Measurements from ENCODE around the gene CAMTA1. TPM values are rescaled to one million over a fixed set of nuclear protein-coding genes. Genes with fewer than 3 reads are reported as not detected.

The CAMTA1 gene
- total RNA-seq, 4 donors from 2014 or later: 57.4 to 88.3 (median 62.1) TPM

- peak overlapping the region; percentile 91 to 97 (median 95) for H3K27ac ChIP-seq
- H3K36me3 ChIP-seq: peaks cover 0 to 20% (median 0%) of the 10 kb centered on the region in 3 donors
- no peak for DNase-seq
- no peaks in the 10 kb centered on the region for H3K9me3 ChIP-seq
- peaks cover 0 to 16% (median 1%) of the 10 kb centered on the region in 4 donors for H3K4me1 ChIP-seq
- no peaks in the 10 kb centered on the region for H3K27me3 ChIP-seq
- H3K4me3 ChIP-seq: peak overlapping the region; percentile 89 to 100 (median 96)
- no peak for TF ChIP-seq CTCF (IDR thresholded peaks at IDR 0.05)
- TF ChIP-seq POLR2A (IDR thresholded peaks at IDR 0.05): no peak
Measured at GRCh38 chr1:7770669-7770996, 985.4 kb downstream of the CAMTA1 start.

GRCh38 chr1:7770997-7771822 is 986.0 kb downstream of the CAMTA1 start, which contains the start of gene VAMP3:
Gene VAMP3, plus strand, starts transcription at chr1:7771296. Its CDS starts 88 bp downstream, at chr1:7771384.
- H3K9me3 ChIP-seq: no peaks in the 10 kb centered on the region
- peak within 1 kb of the TSS; percentile 91 to 97 (median 95) for H3K27ac ChIP-seq
- peak; percentile 86 to 94 (median 94) for DNase-seq
- H3K4me1 ChIP-seq: peaks cover 0 to 16% (median 1%) of the 10 kb centered on the region in 4 donors
- TF ChIP-seq CTCF (IDR thresholded peaks at IDR 0.05): no peak
- peak; percentile 36 to 70 for TF ChIP-seq POLR2A (IDR thresholded peaks at IDR 0.05)
- H3K4me3 ChIP-seq: peak within 1 kb of the TSS; percentile 89 to 100 (median 96)
- H3K27me3 ChIP-seq: no peaks in the 10 kb centered on the region
- peaks cover 0 to 20% (median 0%) of the 10 kb centered on the region in 3 donors for H3K36me3 ChIP-seq

- Histone ChIP-seq H3K27me3 (no peaks in the 10 kb centered on the region), H3K27ac (peak overlapping the region; percentile 91 to 97 (median 95)), H3K4me1 (peaks cover 0 to 16% (median 1%) of the 10 kb centered on the region in 4 donors), H3K36me3 (peaks cover 0 to 24% (median 0%) of the 10 kb centered on the region in 3 donors), H3K9me3 (no peaks in the 10 kb centered on the region), H3K4me3 (peak overlapping the region; percentile 89 to 100 (median 96))
- DNase-seq: no peak
- no peak for TF ChIP-seq POLR2A (IDR thresholded peaks at IDR 0.05)
- TF ChIP-seq CTCF (IDR thresholded peaks at IDR 0.05): no peak
Measured at GRCh38 chr1:7771823-7772299, 986.6 kb downstream of the CAMTA1 start.

GRCh38 chr1:7777591-7777990 is 992.3 kb downstream of the CAMTA1 start:
- no peak for TF ChIP-seq POLR2A (IDR thresholded peaks at IDR 0.05)
- no peak for TF ChIP-seq CTCF (IDR thresholded peaks at IDR 0.05)

GRCh38 chr1:7778133-7778628 is 992.9 kb downstream of the CAMTA1 start:
- Histone ChIP-seq H3K9me3 (no peaks in the 10 kb centered on the region), H3K4me3 (no peak overlapping the region), H3K27me3 (no peaks in the 10 kb centered on the region), H3K36me3 (peaks cover 0 to 55% (median 0%) of the 10 kb centered on the region in 3 donors), H3K27ac (no peak overlapping the region), H3K4me1 (peaks cover 0 to 12% (median 2%) of the 10 kb centered on the region in 4 donors)
- DNase-seq: no peak
- TF ChIP-seq CTCF (IDR thresholded peaks at IDR 0.05) (no peak), POLR2A (IDR thresholded peaks at IDR 0.05) (no peak)

More at GRCh38 chr1:7777591-7777990, 992.3 kb downstream of the CAMTA1 start:
- Histone ChIP-seq H3K4me1 (peaks cover 0 to 12% (median 0%) of the 10 kb centered on the region in 4 donors), H3K4me3 (no peak overlapping the region), H3K27me3 (no peaks in the 10 kb centered on the region), H3K36me3 (peaks cover 0 to 61% (median 0%) of the 10 kb centered on the region in 3 donors), H3K9me3 (no peaks in the 10 kb centered on the region), H3K27ac (peak overlapping the region in 1 of 4 donors; percentile 12)
- no peak for DNase-seq
